ENCODE data around the gene TCF7L2.
"Not testable (repeated sequence)": the region's sequence is repeated elsewhere in the genome, so short reads cannot be mapped to it uniquely, and the experiment has no call there.

Gene TCF7L2

DNA sequence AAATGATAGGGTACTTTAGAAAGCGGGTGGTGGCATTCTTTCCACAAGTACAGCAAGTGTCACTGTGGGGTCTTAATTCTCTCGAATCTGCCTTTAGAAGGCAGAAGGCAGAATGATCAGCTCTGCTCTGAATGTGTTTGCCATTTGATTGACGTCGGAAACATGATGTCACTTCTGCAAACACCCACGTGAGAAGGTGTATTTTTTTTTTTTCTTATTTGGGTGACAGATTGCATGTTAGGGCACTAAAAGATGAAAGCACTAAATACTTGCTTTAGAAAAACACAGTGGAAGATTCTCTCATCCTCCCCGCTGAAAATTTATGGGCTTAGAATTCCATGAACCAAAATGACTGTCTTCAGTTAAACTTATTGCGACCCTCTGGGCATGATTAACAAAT is 150.2 kb downstream of the TCF7L2 start:
- DNase-seq = no peak

DNA sequence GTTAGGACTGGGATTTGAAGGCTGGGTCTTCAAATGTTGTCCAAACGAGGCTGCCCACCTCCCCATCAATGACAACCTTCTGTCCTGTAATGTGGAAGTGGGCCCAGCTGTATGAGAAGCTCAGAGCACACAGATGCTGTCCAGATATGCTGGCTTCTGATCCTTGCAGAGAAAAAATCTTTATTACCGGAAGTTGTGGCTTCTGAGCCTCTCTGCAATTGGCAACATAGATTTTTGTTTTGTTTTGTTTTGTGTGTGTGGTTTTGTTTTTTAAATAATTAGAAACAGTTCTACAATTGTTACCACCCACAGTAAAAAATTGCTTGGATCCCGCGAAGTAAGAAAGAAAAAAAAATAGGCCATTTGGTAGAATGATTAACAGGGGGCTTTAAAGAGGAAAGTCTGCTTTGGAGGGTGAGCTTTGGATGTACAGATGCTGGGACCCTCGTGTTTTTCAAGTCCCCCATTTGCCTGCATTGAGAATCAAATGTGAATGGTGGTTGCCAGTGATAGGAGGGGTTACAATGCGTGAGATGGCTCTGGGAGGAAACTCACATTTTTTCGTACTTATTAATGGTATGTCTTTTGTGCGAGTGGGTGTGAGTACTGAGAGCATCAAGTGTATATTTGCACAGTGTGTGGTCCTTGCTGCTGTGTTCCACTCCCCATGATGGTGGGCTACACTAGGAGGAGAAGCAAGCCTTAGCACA is 153.2 kb downstream of the TCF7L2 start:
- no peak for DNase-seq

DNA sequence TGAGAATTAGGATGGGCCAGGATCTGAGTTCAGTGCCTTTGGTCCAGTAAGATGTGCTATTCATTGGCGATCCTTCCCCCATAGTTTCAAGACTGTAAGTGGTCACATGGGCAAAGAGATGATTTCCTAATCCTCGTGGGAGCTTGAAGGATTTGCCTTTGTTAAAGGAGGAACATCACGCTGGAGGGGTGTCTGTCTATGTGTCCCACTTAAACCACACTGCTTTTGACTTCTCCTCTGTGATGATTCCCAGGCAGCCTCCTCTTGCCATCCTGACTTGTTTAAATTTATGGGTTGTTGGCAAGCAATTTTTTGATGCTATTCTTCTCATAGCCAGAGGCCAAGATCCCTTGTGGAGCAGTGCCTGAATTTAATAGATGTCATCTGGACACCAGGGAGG is 154.0 kb downstream of the TCF7L2 start:
- DNase-seq = no peak

DNA sequence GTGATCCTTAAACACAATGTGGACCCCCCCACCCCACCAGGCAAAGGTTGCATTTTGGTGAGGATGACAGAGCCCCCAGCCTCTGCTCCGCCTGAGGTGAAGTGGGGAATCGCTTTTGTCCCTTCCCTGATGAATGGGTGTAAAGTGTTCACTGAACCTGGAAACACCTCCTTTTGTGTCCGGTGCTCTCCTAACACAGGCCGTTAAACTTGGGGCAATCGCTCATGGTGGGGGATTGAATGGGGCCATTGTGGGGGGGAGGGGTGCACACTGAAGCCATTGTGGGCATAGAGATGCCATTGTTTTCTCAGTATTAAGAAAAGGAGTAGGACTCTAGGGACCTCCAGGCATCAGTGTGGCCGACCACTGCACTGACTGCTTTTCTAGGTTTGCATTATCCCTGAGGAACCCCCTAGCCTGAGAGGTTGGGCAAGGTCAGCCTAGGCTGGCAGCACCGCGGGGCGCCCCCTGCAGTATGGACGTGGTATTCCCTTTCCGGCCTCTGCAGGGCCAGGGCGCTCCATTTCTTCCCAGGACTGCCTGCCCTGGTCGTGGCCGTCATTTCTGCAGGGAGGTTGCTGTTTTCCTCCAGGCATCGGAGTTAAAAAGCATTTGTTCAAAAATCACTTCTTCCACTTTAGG is 158.3 kb downstream of the TCF7L2 start:
- DNase-seq = peak in 1 of 2 donors; percentile 8

DNA sequence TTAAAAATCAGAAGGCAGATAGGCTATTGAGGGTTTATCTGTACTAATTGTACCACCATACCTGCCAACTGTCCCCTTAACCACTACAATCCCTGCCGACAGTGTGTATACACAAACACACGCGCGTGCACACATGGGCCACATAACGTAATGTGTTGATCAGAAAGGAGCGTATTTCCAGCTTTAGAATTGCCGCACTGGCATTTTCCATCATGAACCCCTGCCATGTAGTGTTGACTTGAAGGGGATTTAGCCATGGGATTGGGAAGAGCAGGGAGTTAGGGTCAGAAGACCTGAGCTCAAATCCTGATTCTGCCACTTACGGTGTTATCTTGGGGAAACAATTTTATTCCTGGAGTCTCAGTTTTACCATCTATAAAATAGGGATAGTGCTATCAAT is 158.9 kb downstream of the TCF7L2 start:
- no peak for DNase-seq

DNA sequence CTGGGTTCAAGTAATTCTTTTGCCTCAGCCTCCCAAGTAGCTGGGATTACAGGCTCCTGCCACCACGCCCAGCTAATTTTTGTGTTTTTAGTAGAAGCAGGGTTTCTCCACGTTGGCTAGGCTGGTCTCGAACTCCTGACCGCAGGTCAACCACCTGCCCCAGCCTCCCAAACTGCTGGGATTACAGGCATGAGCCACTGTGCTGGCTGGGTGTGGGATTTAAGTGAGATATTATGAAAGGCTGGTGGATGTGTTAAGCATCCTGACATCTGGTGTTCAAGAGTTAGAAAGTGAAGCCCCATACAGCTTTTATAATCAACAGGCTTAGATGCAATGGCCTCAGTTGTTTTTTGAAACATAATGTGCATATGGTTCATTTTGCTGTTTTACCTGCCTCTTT is 159.4 kb downstream of the TCF7L2 start:
- not testable (repeated sequence) for DNase-seq

DNA sequence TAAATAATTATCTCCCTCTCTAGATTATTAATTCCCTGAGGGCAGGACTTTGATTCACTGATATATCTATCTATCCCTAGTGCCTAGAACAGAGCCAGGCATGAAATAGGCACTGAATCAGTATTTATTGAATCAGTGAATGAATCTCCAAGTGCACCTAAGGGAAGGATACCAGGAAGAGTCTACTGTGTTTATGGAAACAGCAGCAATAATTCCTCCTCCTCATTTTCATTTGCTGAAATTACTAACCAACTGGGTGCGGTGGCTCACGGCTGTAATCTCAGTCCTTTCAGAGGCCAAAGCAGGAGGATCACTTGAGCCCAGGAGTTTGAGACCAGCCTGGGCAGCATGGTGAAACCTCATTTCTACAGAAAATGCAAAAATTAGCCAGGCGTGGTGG is 161.2 kb downstream of the TCF7L2 start:
- DNase-seq = no peak

DNA sequence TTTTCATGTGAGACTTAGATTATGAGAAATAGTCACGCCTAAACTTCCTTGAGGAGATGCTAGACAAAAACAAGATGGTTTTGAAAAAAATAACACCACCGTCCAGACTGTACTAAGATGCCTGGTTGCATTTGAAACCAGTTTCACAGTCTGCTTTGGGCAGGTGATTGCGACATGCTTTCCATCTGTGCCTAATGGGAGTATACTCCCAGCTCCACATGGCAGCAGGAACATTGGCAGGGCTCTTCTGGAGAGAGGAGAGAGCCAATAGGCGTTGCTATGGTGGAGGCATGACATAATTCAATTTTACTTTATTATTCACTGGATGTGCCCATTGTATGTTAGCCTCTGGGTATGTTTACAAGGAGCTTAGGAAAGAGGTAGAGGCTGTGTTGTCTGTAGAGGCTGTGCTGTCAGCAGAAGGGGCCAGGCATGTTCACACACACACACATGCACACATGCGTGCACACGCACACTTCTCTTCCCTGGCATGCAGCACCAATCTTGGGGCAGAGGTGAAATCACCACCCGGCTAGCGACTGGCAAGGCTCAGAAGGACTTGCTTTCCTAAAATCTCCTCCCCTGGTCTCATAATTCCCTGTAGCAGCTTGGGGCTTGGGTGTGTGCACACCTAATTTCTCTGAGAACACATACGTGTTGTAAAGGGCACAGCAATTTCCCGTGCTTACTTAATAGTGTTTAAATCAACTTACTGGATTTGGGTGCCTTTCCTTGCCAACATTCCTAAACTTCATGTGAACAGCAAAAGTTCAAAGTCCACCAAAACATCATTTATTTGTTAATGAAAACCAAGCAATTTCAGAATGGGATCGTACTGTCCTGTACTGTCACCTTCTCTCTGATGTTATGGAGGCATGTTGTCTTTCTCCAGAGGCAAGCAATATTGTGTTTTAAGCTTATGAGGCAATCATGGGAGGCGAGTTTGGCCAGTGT is 162.1 kb downstream of the TCF7L2 start:
- no peak for DNase-seq

DNA sequence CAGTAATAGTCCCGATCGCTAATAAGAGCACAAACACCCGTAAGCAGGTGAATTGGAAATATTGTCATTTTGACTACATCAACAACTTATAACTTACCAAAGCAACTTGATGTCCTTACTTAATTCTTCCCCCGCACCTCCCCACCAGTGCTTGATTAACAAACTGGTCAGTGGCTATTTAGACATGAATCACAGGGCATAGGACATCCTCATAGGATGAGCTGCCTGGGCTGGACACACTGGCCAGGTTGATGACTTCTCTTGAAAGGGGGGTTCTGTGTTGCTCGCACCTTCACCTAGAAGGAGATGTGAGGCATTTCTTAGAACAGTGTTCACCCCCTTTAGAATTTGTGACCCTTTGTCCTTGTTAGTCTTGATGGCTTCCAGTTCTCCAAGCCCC is 163.2 kb downstream of the TCF7L2 start:
- no peak for DNase-seq

DNA sequence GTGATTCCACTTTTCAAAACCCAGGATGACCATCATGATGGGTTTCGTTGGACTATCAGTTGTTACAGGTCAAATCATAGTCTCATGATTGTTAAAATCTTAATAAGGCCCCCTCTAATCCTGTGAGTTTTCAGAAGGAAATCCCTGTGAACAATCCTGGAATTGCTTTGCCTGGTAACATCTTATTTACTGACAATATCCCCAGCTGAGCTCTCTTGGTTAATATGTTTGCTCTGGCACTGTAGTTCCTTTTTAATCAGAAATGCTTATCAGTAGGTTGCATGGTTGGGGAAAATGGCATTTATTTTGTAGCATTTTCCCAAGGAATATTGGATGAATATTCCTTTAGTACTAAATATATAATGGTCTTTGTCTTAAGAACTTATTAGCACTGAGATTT is 163.9 kb downstream of the TCF7L2 start:
- no peak for DNase-seq

DNA sequence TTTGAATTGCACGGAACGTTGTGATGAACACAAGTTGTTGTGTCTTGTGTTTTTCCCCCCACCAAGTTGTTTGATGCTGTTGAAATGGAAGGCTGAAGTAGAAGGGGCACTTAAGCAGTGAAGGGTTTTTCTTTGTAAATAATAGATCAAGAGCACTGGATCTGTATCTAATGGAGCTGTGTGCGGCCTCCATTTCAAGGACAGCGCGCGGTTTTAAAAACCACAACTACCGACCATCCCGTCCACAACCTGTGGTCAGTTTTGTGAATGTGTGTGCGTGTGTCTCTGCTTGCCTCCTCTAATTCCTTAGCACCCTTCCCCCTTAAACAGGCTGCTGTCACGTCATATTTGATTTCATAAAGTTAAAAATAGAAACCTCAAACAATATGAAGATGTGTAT is 165.5 kb downstream of the TCF7L2 start:
- no peak for DNase-seq

DNA sequence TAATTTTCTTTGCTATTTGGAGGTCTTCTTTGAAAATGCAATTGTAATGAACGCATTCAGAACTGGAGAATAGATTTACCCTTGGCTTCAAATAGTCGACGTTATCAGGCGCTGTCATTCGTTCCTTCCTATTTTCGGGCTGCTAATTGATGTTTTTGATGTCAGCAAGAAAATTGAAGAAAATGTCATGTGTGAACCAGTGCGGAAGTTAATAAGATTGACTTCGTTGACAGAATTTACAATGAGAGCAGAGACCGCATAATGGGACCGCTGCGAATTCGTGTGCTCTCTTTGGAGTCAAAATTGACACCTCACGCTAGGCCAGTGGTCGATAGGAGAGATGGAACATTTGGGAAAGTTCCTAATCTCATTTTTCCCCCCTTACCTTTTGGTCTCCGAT is 168.8 kb downstream of the TCF7L2 start:
- no peak for DNase-seq

DNA sequence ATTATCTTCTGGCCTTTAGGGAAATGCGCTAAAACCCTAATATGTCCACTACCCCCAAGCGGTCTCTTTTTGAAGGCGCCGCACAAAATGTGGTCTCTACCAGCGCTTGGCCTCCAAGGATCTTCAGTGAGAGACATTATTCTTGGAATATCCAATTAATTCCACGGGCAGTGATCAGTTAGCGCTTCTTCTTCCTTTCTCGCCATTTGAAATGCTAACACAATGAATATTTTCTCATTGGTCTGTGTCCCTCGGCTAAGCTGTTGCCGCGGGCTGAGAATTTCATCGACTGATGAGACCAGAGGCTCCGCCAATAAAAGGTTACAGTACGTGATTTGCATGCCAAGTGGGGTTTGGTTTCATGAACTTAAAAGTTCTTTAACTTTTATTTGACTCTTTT is 169.8 kb downstream of the TCF7L2 start:
- DNase-seq = no peak

DNA sequence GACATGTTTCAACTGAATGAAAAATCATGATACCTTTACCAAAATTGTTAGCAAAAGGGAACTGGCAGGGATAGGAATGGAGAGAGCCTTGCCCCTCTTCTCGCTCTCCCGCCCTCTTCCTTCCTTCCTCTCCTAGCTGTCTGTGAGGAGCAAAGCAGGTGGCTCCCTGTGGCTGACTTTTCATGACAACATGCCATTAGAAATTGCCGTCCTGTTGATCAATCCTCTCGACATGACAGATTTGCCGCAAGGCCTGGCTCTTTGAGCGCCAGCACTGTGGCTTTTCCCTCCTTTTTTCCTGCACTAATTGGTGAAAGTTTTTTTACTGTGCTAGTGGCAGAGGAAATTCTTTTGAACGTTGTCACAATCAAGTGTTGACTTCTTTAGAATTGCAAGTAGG is 171.1 kb downstream of the TCF7L2 start:
- DNase-seq = no peak

DNA sequence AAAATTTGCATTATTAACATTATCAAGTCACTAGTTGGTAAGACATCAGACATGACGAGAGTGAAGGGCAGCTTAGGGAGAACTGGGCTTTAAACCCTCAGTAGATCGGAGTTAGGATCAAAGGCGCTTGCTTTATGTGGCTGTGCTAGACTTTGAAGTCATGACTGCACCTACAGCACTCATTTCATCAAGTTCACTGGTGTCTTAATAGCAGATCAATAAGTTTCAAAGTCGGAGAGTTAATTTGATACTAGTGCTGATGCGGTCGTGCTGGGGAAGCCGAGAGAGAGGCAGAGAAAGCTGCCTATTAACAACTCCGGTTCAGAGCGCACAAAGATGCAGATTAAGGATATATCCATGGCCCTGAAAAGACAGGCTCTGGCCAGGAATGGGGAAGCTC is 172.9 kb downstream of the TCF7L2 start:
- DNase-seq = no peak

DNA sequence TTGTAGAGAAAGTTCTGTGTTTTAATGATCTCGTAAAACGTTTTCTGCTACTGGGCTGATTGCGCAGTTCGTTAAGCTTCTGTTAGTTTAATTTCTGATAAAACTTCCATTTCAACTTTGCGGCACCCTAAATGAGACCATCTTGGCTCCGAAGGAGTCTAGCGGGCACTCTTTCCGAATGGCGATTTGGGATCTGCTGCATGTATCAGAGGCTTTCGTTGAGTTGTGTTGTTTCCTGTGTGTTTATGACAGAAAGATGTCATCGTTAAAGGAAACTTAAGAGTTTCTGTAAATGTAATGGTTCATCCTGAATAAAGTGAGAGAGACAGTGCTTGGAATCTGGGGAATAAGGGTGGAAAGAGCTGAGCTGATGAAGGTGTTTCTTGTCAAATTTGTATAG is 174.7 kb downstream of the TCF7L2 start:
- DNase-seq = no peak

DNA sequence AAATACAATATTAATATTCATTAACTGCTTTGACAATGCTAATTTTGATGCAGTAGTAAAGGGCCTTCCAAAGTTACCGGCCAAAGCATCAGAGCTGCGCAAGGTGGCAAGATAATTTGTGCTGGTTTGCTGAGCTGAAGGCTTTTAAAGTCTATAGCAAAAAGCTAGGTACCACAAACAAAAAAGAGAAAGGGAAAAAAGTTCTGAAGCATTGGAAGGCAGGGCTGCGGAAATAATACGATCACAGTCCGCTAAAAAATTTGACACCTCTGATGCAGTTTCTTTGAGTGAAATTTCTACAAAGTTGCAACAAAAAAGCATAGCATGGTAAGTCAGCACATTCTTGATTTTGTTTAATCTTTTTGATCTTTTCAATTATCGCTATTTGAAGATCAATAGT is 175.6 kb downstream of the TCF7L2 start:
- no peak for DNase-seq

DNA sequence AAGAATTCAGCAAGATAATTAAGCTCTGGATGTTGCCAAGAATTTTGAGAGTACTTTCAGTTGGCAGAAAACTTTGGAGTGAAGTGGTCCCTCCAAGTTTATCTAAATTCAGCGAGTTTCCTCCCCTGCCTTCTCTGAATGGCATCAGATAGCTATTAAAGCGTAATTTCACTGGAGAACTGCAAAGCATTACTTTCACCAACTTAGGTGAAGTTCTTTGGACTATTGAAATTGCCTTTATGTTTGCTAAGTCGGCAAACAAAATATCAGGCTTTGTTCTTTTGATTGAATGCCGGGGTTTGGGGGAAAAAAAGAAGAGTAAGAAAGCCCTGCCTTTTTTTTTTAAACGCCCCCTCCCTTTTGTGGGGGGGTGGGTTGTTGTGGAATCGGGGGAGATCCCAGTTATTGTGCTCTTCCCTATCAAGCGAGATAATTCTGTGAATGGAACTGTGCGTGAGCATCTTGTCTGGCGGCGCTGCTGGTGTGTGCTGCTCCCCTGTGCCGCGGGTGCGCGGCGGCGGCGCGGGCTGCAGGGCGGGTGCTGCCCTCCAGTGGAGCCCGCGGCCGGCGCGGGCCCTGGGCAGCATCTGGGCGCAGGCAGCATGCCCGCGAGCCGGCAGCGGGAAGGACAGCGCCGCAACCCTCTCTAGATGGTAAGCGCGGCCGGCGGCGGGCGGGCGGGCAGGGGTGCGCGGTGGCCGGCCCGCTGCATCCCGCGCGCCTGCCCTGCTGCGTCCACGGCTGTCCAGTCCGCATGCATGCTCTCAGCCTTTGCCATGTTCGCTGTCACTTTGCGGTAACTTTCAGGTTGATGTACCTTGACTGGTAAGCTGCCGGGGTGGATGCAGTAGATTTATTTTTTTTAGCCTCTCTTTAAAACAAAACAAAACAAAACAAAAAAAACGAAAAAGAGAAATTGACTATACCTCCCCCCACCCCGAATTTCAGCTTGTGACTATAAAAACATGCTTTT is 176.5 kb downstream of the TCF7L2 start:
- peak; percentile 5 to 11 for DNase-seq

DNA sequence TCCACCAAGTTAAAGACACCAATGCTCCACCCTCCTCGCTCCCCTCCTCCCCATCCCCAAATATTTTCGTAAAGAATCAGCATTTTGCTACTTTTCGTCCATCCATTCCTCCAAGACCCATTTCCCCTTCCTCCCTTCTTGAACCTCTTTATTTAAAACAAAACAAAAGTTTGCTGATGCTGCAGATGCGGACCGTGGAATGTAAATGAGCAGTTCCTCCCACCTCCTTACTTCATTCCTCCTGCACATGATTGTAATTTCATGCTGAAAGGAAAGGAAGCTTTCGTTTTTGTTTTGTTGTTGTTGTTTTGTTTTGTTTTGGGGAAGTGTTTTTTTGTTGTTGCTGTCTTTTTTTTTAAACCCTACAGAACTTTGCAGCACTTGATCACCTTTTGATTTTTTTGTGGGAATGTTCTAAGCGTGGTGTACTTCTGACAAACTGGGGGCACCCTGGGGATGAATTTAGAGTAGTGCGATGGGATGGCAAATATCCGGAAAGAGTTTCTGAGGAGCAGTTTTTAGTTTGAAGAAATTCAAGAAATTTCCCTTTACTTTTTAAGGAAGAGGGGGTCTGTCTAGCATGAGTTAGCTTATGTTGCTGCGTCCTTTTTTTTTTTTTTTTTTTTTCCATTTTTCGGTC is 177.3 kb downstream of the TCF7L2 start:
- no peak for DNase-seq

DNA sequence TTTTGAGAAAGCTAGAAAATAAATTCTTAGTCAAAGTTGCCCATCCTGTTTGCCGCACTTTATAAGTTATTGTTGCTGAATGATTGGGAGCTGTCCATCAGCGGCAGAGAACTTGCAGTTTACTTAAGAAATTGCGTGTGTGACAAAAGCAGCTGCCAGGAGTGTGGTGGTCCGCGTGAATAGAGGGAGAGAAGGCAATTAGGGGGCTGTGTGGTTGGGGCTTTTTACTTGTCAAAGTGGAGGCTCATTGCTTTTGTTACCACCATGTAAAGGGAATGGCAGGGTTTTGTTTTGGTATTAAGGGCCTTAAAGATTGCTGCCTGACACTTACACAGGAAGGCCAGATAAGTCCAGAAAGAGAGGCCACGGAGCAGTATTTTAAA is 177.8 kb downstream of the TCF7L2 start:
- DNase-seq = no peak

DNA sequence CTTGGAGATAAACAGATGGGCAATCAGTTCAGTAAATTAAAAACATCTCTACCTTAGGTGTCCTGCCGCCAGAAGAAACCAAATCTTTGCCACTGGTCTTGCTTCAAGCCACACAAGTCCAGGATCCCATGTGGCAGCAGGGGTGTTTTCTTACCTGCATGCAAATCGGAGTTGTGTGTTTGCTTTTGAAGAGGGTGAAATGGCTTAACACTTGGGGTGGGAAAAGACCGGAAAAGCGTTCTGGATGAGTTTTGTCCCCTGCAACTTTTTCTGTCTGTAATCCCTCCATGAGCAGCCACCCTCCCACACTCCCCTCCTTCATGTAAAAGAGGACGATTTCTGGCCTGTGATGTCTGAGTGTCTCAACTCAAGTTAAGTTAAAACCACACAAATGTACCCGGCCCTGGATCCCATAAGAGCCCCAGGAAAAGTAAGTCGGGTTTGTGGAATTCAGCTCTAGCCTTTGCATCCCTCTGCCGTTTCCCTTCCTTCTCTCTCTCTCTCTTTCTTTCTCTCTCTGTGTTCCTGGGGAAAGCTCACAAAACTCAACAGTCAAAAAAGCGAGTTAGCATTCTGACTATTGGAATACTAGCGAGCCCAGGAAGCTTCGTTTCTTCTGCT is 178.5 kb downstream of the TCF7L2 start:
- DNase-seq = no peak

DNA sequence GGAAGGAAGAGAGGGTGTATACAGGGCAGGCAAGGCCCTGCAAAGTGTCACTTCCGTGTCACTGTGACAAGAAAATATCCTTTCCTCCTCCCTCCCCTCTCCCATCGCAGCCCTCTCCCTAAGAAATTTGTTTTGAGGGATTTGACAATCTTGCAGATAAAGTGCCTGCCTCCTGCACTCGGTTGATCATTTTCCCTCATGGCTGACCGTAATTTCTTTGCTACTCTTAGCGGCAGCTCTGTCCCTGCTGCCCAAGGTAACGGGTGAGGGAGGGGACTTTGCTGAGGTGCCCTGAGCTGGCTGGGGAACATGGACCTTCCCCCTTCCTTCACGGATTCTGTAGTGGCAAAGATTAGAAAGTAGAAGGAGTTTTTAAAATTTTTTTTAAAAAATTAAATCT is 179.1 kb downstream of the TCF7L2 start:
- DNase-seq = no peak

Measured in activated CD4-positive, alpha-beta T cell treated with anti-CD3 and anti-CD28 coated beads for 4 hours (primary cell).